Frontal cortex (tissue), 4 donors: ENCODE results near the gene MARCHF9. TPM values are rescaled to one million over a fixed set of nuclear protein-coding genes. Genes with fewer than 3 reads are reported as not detected.

Source experiments
- DNase-seq, 2 donors: peaks; one replicate each; pipeline ENCODE4 v3.0.0; 2012; ENCODE audit warnings: low spot score in 2 of 2
- FAIRE-seq: peaks from 2 replicates; lab custom pipeline; 2012; peaks lifted over from hg19 to GRCh38; lab: Jason Lieb, UNC
- total RNA-seq: library from RNA; depleted of rRNA; stranded (reverse); fragments of >200 nt; gene quantifications from one replicate; pipeline ENCODE4 v1.2.3, GENCODE V29; 2014
- donor health status: control.
- donor health status: control.
- donor health status: control.

Gene MARCHF9
- total RNA-seq, 1 donor from 2014 or later = 17.5 TPM

GRCh38 chr12:57780284-57780897 lies 25.5 kb downstream of the MARCHF9 start:
- no peak for FAIRE-seq

GRCh38 chr12:57781244-57781643 lies 26.3 kb downstream of the MARCHF9 start:
- DNase-seq (no peak), FAIRE-seq (no peak)

More at GRCh38 chr12:57780284-57780897, 25.5 kb downstream of the MARCHF9 start:
- DNase-seq = no peak

- FAIRE-seq = no peak
- DNase-seq = no peak
Observed at GRCh38 chr12:57781801-57782200, 26.9 kb downstream of the MARCHF9 start.

GRCh38 chr12:57782243-57782607 lies 27.3 kb downstream of the MARCHF9 start:
- FAIRE-seq (no peak), DNase-seq (no peak)

GRCh38 chr12:57782608-57783465 lies 27.9 kb downstream of the MARCHF9 start, which contains the start of gene TSFM:
TSFM (plus strand) TSS chr12:57782787; CDS start chr12:57782802, 15 bp downstream.
- DNase-seq (peak; percentile 77 to 82), FAIRE-seq (no peak)

GRCh38 chr12:57783466-57783801 lies 28.5 kb downstream of the MARCHF9 start:
- FAIRE-seq = no peak
- no peak for DNase-seq

GRCh38 chr12:57783861-57784260 lies 29.0 kb downstream of the MARCHF9 start:
- DNase-seq = no peak
- FAIRE-seq = no peak

GRCh38 chr12:57793920-57794319 lies 39.0 kb downstream of the MARCHF9 start:
- FAIRE-seq (no peak), DNase-seq (no peak)

GRCh38 chr12:57795354-57795753 lies 40.5 kb downstream of the MARCHF9 start:
- DNase-seq (no peak), FAIRE-seq (no peak)

GRCh38 chr12:57796996-57797395 lies 42.1 kb downstream of the MARCHF9 start:
- no peak for FAIRE-seq

GRCh38 chr12:57797933-57798332 lies 43.0 kb downstream of the MARCHF9 start:
- no peak for DNase-seq
- no peak for FAIRE-seq

More at GRCh38 chr12:57796996-57797395, 42.1 kb downstream of the MARCHF9 start:
- DNase-seq = no peak

- no peak for FAIRE-seq
- DNase-seq = no peak
Observed at GRCh38 chr12:57800965-57801364, 46.1 kb downstream of the MARCHF9 start.

- FAIRE-seq = no peak
- DNase-seq = no peak
Observed at GRCh38 chr12:57802607-57803006, 47.7 kb downstream of the MARCHF9 start.

- DNase-seq (peak in 1 of 2 donors; percentile 47), FAIRE-seq (no peak)
Observed at GRCh38 chr12:57803319-57803893, 48.5 kb downstream of the MARCHF9 start.

GRCh38 chr12:57806677-57807076 lies 51.8 kb downstream of the MARCHF9 start:
- DNase-seq (no peak), FAIRE-seq (no peak)

- no peak for FAIRE-seq
- DNase-seq = no peak
Observed at GRCh38 chr12:57807285-57807684, 52.4 kb downstream of the MARCHF9 start.

- FAIRE-seq = no peak
- DNase-seq = no peak
Observed at GRCh38 chr12:57808351-57808750, 53.4 kb downstream of the MARCHF9 start.

GRCh38 chr12:57809425-57809824 lies 54.5 kb downstream of the MARCHF9 start:
- FAIRE-seq (no peak), DNase-seq (no peak)
